ENCODE results near the gene EEF1E1.

The EEF1E1 gene

GRCh38 chr6:8110117-8110721 is 7.9 kb upstream of the EEF1E1 start:
- TF ChIP-seq CTCF (IDR thresholded peaks at IDR 0.05; ENCODE audit: low read depth, low read length), result no peak
- no peak for DNase-seq (ENCODE audit: low read depth in 2 of 2)
- no peak overlapping the region for H3K4me3 ChIP-seq (replicated peaks in 1 of 2; ENCODE audit: low read depth in 2 of 2, low read length in 2 of 2)

GRCh38 chr6:8108759-8109539 is 6.6 kb upstream of the EEF1E1 start:
- H3K4me3 ChIP-seq (replicated peaks in 1 of 2; ENCODE audit: low read depth in 2 of 2, low read length in 2 of 2), result no peak overlapping the region
- no peak for TF ChIP-seq CTCF (IDR thresholded peaks at IDR 0.05; ENCODE audit: low read depth, low read length)
- no peak for DNase-seq (ENCODE audit: low read depth in 2 of 2)

- TF ChIP-seq CTCF (IDR thresholded peaks at IDR 0.05; ENCODE audit: low read depth, low read length), result no peak
These were observed 5.8 kb upstream of the EEF1E1 start for GRCh38 chr6:8108031-8108660.

GRCh38 chr6:8105791-8106190 is 3.4 kb upstream of the EEF1E1 start:
- H3K4me3 ChIP-seq (replicated peaks in 1 of 2; ENCODE audit: low read depth in 2 of 2, low read length in 2 of 2), result no peak overlapping the region
- no peak for TF ChIP-seq CTCF (IDR thresholded peaks at IDR 0.05; ENCODE audit: low read depth, low read length)
- no peak for DNase-seq (ENCODE audit: low read depth in 2 of 2)

More at GRCh38 chr6:8108031-8108660, 5.8 kb upstream of the EEF1E1 start:
- H3K4me3 ChIP-seq (replicated peaks in 1 of 2; ENCODE audit: low read depth in 2 of 2, low read length in 2 of 2), result no peak overlapping the region
- DNase-seq (ENCODE audit: low read depth in 2 of 2), result peak; percentile 81 to 93

- H3K4me3 ChIP-seq (replicated peaks in 1 of 2; ENCODE audit: low read depth in 2 of 2, low read length in 2 of 2), result no peak overlapping the region
- no peak for TF ChIP-seq CTCF (IDR thresholded peaks at IDR 0.05; ENCODE audit: low read depth, low read length)
- no peak for DNase-seq (ENCODE audit: low read depth in 2 of 2)
These were observed 1.4 kb upstream of the EEF1E1 start for GRCh38 chr6:8103726-8104125.

GRCh38 chr6:8100159-8100854 is 2.0 kb downstream of the EEF1E1 start:
- H3K4me3 ChIP-seq (replicated peaks in 1 of 2; ENCODE audit: low read depth in 2 of 2, low read length in 2 of 2), result no peak overlapping the region
- TF ChIP-seq CTCF (IDR thresholded peaks at IDR 0.05; ENCODE audit: low read depth, low read length), result no peak
- no peak for DNase-seq (ENCODE audit: low read depth in 2 of 2)

Data from cardiac fibroblast (primary cell).